Body of pancreas (tissue), 4 donors: ENCODE measurements around the gene GRIK3. TPM values are rescaled to one million over a fixed set of nuclear protein-coding genes. Genes with fewer than 3 reads are reported as not detected.
"Not testable (repeated sequence)": the region's sequence is repeated elsewhere in the genome, so short reads cannot be mapped to it uniquely, and the experiment has no call there.

Source experiments
- ATAC-seq: fragments of 150-250 bp; one replicate; pipeline ENCODE4 v1.9.1; 2016
- DNase-seq, 4 donors: peaks; one replicate each; pipeline ENCODE4 v3.0.0-alpha.2; 2019
- H3K27ac ChIP-seq, 4 donors: fragments of 200-600 bp; sonication (generic); 1 replicate in 3 of 4; 2 replicates in 1 of 4; pipeline versions ENCODE4 v1.5.1 to v1.6.1; 2016 to 2019; ENCODE audit warnings: mild to moderate bottlenecking in 1 of 4, mixed read lengths in 1 of 4, moderate library complexity in 1 of 4
- H3K27me3 ChIP-seq, 2 donors: fragments of 200-600 bp; sonication (generic); one replicate each; pipeline ENCODE4 v1.6.0; 2016; ENCODE audit warnings: mild to moderate bottlenecking in 1 of 2
- H3K36me3 ChIP-seq, 2 donors: fragments of 200-600 bp; sonication (generic); replicated peaks in 1 of 2; 2 replicates each; pipeline ENCODE4 v1.5.1; 2016; ENCODE audit warnings: low read depth in 2 of 2; ENCODE audit not compliant: insufficient read depth in 1 of 2
- H3K4me1 ChIP-seq: fragments of 200-600 bp; sonication (generic); one replicate; pipeline ENCODE4 v1.6.0; 2016
- H3K4me3 ChIP-seq, 2 donors: fragments of 200-600 bp; sonication (generic); 1 replicate in 1 of 2; 2 replicates in 1 of 2; pipeline ENCODE4 v1.5.1; 2016 to 2019
- H3K9me3 ChIP-seq, 3 donors: fragments of 200-600 bp; sonication (generic); 1 replicate in 2 of 3; 2 replicates in 1 of 3; pipeline ENCODE4 v1.5.1; 2016
- CTCF ChIP-seq, 7 experiments: fragments of 450-650 bp in 4 of 7; fragments of 200-600 bp in 3 of 7; sonication (generic) in 3 of 7; IDR thresholded peaks; one replicate each; pipeline ENCODE4 v1.5.1; 2016 to 2019; ENCODE audit warnings: antibody characterized with exemption in 7 of 7
- POLR2A ChIP-seq, 3 donors: fragments of 450-650 bp; IDR thresholded peaks; one replicate each; pipeline ENCODE4 v1.6.1; 2016; ENCODE audit warnings: antibody characterized with exemption in 3 of 3, mild to moderate bottlenecking in 2 of 3
- WGBS, 2 donors: methylation state at CpG; one replicate each; pipeline ENCODE4 v1.1.5; 2017; 5-methylcytosine and 5-hydroxymethylcytosine counted together
- intact Hi-C: fragments of 100-400 bp; cut with DNase I; formaldehyde crosslinking; loops from one replicate; pipeline ENCODE4 v1.15.1; 2023
- total RNA-seq, 2 donors: library from RNA; depleted of rRNA; stranded (reverse); fragments of >200 nt; gene quantifications; one replicate each; pipeline ENCODE4 v1.1.0, GENCODE V29; 2016

GRIK3 gene
- total RNA-seq, 2 donors from 2014 or later, result under 0.01 to 0.99 TPM

DNA sequence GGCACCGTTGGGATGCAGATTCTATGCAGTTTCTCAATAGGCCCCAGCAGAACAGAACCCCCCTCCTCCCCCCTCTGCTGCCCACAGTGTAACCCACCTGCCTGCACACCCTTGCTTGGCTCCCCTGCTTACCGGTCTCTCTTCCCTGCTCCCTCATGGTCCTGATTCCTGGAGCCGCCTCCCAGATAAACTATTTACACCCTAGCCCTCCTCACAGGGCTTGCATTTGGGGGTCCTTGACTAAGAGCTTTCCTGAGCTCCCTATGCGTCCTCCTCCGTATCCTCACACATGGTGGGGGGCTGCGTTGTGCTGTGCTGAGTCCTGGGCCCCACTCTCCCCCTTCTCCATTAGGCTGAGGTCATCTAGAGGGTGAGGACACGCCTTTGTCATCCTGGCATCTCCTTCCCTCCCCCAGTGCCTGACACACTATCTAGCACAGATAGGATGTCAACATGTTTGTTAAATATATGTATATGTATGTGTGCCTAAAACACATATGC lies 121.9 kb downstream of the GRIK3 start:
- no peak for ATAC-seq
- intact Hi-C loops, result no loop called here
- TF ChIP-seq CTCF (IDR thresholded peaks at IDR 0.05) (no peak), POLR2A (IDR thresholded peaks at IDR 0.05) (no peak)

DNA sequence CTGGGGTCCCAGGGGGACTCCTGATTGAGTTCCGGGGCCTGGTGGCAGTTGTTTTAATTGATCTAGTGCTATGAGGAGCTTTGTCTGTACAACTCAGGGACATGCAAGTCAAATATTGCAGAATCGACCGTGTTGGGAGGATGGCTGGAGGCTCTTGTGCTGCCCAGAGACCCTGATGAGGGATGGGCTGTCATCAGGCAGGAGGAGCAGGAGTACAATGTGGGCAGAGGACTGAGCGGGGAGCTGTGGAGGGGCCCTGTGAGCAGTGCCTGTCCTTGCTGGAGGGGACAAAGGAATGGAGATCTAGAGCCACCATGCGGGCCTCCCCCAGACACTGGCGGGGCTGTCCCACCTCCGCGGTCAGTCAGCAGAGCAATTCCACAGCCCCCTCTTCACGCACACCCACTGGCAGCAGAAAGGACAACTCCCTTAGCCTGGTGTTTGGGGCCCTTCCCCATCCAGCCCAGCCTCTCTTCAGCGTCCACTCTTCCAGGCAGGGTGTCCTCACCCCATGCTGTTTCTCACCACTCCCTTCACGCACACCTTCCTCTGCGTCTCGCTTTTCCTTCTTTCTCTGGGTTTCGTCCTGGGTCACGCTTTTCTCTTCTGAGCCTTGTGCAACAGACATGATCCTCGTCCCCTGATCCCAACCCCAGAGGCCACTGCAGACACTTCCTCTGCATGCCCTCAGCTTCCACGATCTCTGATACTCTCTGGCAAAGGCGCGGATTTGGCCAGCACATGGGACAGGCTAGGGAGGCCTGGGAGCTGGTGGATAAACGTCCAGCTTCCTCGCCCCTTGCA lies 122.6 kb downstream of the GRIK3 start:
- WGBS, 2 donors, result 54 to 61% methylated on average over 19 to 21 of the region's 21 CpGs
- no peaks in the 10 kb centered on the region for H3K36me3 ChIP-seq
- no peaks in the 10 kb centered on the region for H3K27me3 ChIP-seq
- DNase-seq, result no peak
- no peaks in the 10 kb centered on the region for H3K9me3 ChIP-seq
- no peaks in the 10 kb centered on the region for H3K4me1 ChIP-seq
- no peak overlapping the region for H3K4me3 ChIP-seq
- TF ChIP-seq POLR2A (IDR thresholded peaks at IDR 0.05) (no peak), CTCF (IDR thresholded peaks at IDR 0.05) (no peak)
- ATAC-seq, result no peak
- intact Hi-C loops, result no loop called here
- H3K27ac ChIP-seq, result no peak overlapping the region

More for the DNA sequence above, 121.9 kb downstream of the GRIK3 start:
- no peaks in the 10 kb centered on the region for H3K4me1 ChIP-seq
- WGBS, 2 donors, result 42% methylated on average over 7 of the region's 7 CpGs
- H3K27me3 ChIP-seq, result no peaks in the 10 kb centered on the region
- no peaks in the 10 kb centered on the region for H3K36me3 ChIP-seq
- H3K4me3 ChIP-seq, result no peak overlapping the region
- DNase-seq, result no peak
- no peak overlapping the region for H3K27ac ChIP-seq
- H3K9me3 ChIP-seq, result no peaks in the 10 kb centered on the region

- DNase-seq, result no peak
- Histone ChIP-seq H3K4me3 (no peak overlapping the region), H3K27ac (no peak overlapping the region), H3K4me1 (no peaks in the 10 kb centered on the region), H3K9me3 (no peaks in the 10 kb centered on the region), H3K27me3 (no peaks in the 10 kb centered on the region), H3K36me3 (no peaks in the 10 kb centered on the region)
- 33 to 35% methylated on average over 9 of the region's 9 CpGs for WGBS, 2 donors
- no peak for TF ChIP-seq CTCF (IDR thresholded peaks at IDR 0.05)
- TF ChIP-seq POLR2A (IDR thresholded peaks at IDR 0.05), result no peak
- intact Hi-C loops, result no loop called here
- ATAC-seq, result no peak
Measured at GRCh38 chr1:36910886-36911540, 123.3 kb downstream of the GRIK3 start.

GRCh38 chr1:36909946-36910725 lies 124.2 kb downstream of the GRIK3 start:
- H3K27me3 ChIP-seq, result no peaks in the 10 kb centered on the region
- no peaks in the 10 kb centered on the region for H3K36me3 ChIP-seq
- no peak overlapping the region for H3K4me3 ChIP-seq
- 42 to 45% methylated on average over 10 of the region's 10 CpGs for WGBS, 2 donors
- H3K4me1 ChIP-seq, result no peaks in the 10 kb centered on the region
- intact Hi-C loops, result no loop called here
- no peak overlapping the region for H3K27ac ChIP-seq
- H3K9me3 ChIP-seq, result no peaks in the 10 kb centered on the region
- DNase-seq (no peak), ATAC-seq (no peak)
- no peak for TF ChIP-seq POLR2A (IDR thresholded peaks at IDR 0.05)
- TF ChIP-seq CTCF (IDR thresholded peaks at IDR 0.05), result no peak

- H3K9me3 ChIP-seq, intact Hi-C loops, H3K36me3 ChIP-seq, H3K4me3 ChIP-seq, DNase-seq, H3K4me1 ChIP-seq, ATAC-seq, H3K27me3 ChIP-seq, H3K27ac ChIP-seq: not testable (repeated sequence)
- WGBS, 2 donors, result 63 to 77% methylated on average over 10 of the region's 10 CpGs
Measured at GRCh38 chr1:36909359-36909758, 125.0 kb downstream of the GRIK3 start.
